H1 (cell line): ENCODE results near the gene BFSP2. TPM values are rescaled to one million over a fixed set of nuclear protein-coding genes. Genes with fewer than 3 reads are reported as not detected.

Source experiments
- CTCF ChIA-PET: fragments of 300-600 bp; sonication (Branson Sonifier 250); formaldehyde crosslinking; loops from one replicate; lab custom pipeline; 2021; ENCODE audit not compliant: partially characterized antibody; lab: Charles Lee
- POLR2A ChIA-PET: fragments of 300-600 bp; sonication (Branson Sonifier 250); formaldehyde crosslinking; loops from one replicate; lab custom pipeline; 2021; ENCODE audit warnings: inconsistent platforms; ENCODE audit not compliant: partially characterized antibody; lab: Charles Lee
- DNase-seq, 2 experiments: peaks; one replicate each; pipeline versions ENCODE4 v3.0.0 to v3.0.0-alpha.2; 2010 to 2022; ENCODE audit warnings: low spot score in 2 of 2, low read depth in 1 of 2, mixed read lengths in 1 of 2
- FAIRE-seq: peaks from 2 replicates; lab custom pipeline; 2011; peaks lifted over from hg19 to GRCh38; lab: Jason Lieb, UNC
- H2AFZ ChIP-seq: 2 replicates; pipeline ENCODE4 v1.8.1; 2012; ENCODE audit warnings: low read length, inconsistent platforms
- H2AK5ac ChIP-seq: 2 replicates; pipeline ENCODE4 v1.6.1; 2013; ENCODE audit warnings: low read depth, low read length
- H2BK120ac ChIP-seq: replicated peaks from 2 replicates; pipeline ENCODE3; 2013; ENCODE audit warnings: low read depth, low read length, inconsistent platforms
- H2BK12ac ChIP-seq: 2 replicates; pipeline ENCODE4 v1.6.1; 2013; ENCODE audit warnings: low read depth, low read length
- H2BK15ac ChIP-seq: 2 replicates; pipeline ENCODE4 v1.6.1; 2013; ENCODE audit warnings: low read length
- H2BK20ac ChIP-seq: 2 replicates; pipeline ENCODE4 v1.6.1; 2013; ENCODE audit warnings: low read length
- H2BK5ac ChIP-seq: 2 replicates; pipeline ENCODE4 v1.6.1; 2013; ENCODE audit warnings: low read depth, low read length
- H3K14ac ChIP-seq: 2 replicates; pipeline ENCODE4 v1.6.1; 2013; ENCODE audit warnings: inconsistent platforms; ENCODE audit not compliant: insufficient read length
- H3K18ac ChIP-seq: 2 replicates; pipeline ENCODE4 v1.6.1; 2013; ENCODE audit warnings: low read length; ENCODE audit errors: extremely low read depth
- H3K23ac ChIP-seq: 2 replicates; pipeline ENCODE4 v1.6.1; 2013; ENCODE audit warnings: inconsistent platforms; ENCODE audit not compliant: insufficient read length
- H3K23me2 ChIP-seq: 2 replicates; pipeline ENCODE4 v1.6.1; 2013; ENCODE audit warnings: low read depth, low read length
- H3K27ac ChIP-seq: 2 replicates; pipeline ENCODE4 v1.6.1; 2011; ENCODE audit warnings: low read depth, low read length, inconsistent platforms
- H3K27me3 ChIP-seq, 4 experiments: replicated peaks in 1 of 4; 1 replicate in 1 of 4; 2 replicates in 3 of 4; pipeline versions ENCODE4 v1.6.1 to v1.8.1; 2011 to 2013; ENCODE audit warnings: low read length in 3 of 4, mild to moderate bottlenecking in 3 of 4, inconsistent platforms in 2 of 4, mixed read lengths in 2 of 4, moderate library complexity in 1 of 4; ENCODE audit not compliant: control insufficient read depth in 3 of 4, insufficient read depth in 3 of 4; ENCODE audit errors: extremely low read depth in 1 of 4
- H3K36me3 ChIP-seq, 4 experiments: 2 replicates each; pipeline versions ENCODE4 v1.6.1 to v1.8.1; 2011 to 2013; ENCODE audit warnings: mild to moderate bottlenecking in 4 of 4, low read length in 3 of 4, moderate library complexity in 2 of 4, control low read depth in 1 of 4, inconsistent platforms in 1 of 4; ENCODE audit not compliant: insufficient read depth in 4 of 4, control insufficient read depth in 2 of 4
- H3K4ac ChIP-seq: replicated peaks from 2 replicates; pipeline ENCODE3; 2013; ENCODE audit warnings: low read length, low read depth, mixed read lengths, inconsistent platforms; ENCODE audit not compliant: insufficient read length
- H3K4me1 ChIP-seq, 4 experiments: replicated peaks in 1 of 4; 1 replicate in 1 of 4; 2 replicates in 3 of 4; pipeline versions ENCODE4 v1.6.1 to v1.8.1; 2011 to 2013; ENCODE audit warnings: low read length in 3 of 4, inconsistent platforms in 2 of 4, mixed read lengths in 1 of 4; ENCODE audit not compliant: insufficient read depth in 4 of 4, control insufficient read depth in 3 of 4
- H3K4me2 ChIP-seq, 2 experiments: 2 replicates each; pipeline versions ENCODE4 v1.6.1 to v1.8.1; 2011 to 2013; ENCODE audit warnings: low read depth in 2 of 2, low read length in 2 of 2, control low read depth in 1 of 2, inconsistent platforms in 1 of 2, mild to moderate bottlenecking in 1 of 2; ENCODE audit not compliant: insufficient read depth in 1 of 2
- H3K4me3 ChIP-seq, 4 experiments: fragments of 200-600, 300-600 bp in 1 of 4; sonication (generic), shearing (Covaris generic), sonication (Bioruptor Twin) in 1 of 4; 2 replicates each; pipeline versions ENCODE4 v1.5.1 to v1.8.1; 2011 to 2016; ENCODE audit warnings: low read length in 4 of 4, low read depth in 3 of 4, control low read depth in 2 of 4, inconsistent platforms in 2 of 4, mild to moderate bottlenecking in 2 of 4, mixed read lengths in 1 of 4, moderate library complexity in 1 of 4; ENCODE audit not compliant: insufficient read depth in 2 of 4; ENCODE audit errors: extremely low read depth in 1 of 4
- H3K56ac ChIP-seq: replicated peaks from 2 replicates; pipeline ENCODE3; 2013; ENCODE audit warnings: low read depth, mild to moderate bottlenecking, mixed read lengths, low read length, inconsistent platforms; ENCODE audit not compliant: insufficient read length
- H3K79me1 ChIP-seq: 2 replicates; pipeline ENCODE4 v1.6.1; 2013; ENCODE audit warnings: low read depth, low read length, control low read depth
- H3K79me2 ChIP-seq, 2 experiments: 2 replicates each; pipeline versions ENCODE4 v1.6.1 to v1.8.1; 2012 to 2013; ENCODE audit warnings: low read length in 2 of 2, mild to moderate bottlenecking in 2 of 2, inconsistent platforms in 1 of 2; ENCODE audit not compliant: insufficient read depth in 2 of 2, control insufficient read depth in 1 of 2
- H3K9ac ChIP-seq, 4 experiments: replicated peaks in 1 of 4; 1 replicate in 1 of 4; 2 replicates in 3 of 4; pipeline versions ENCODE4 v1.6.1 to v1.8.1; 2011 to 2013; ENCODE audit warnings: low read depth in 3 of 4, low read length in 3 of 4, control low read depth in 2 of 4, mild to moderate bottlenecking in 2 of 4, moderate library complexity in 2 of 4, inconsistent platforms in 1 of 4; ENCODE audit errors: extremely low read depth in 1 of 4
- H3K9me3 ChIP-seq, 2 experiments: 2 replicates each; pipeline versions ENCODE4 v1.6.1 to v1.8.1; 2012 to 2013; ENCODE audit warnings: mild to moderate bottlenecking in 2 of 2, moderate library complexity in 2 of 2, control low read depth in 1 of 2, inconsistent platforms in 1 of 2, low read depth in 1 of 2, low read length in 1 of 2, mixed read lengths in 1 of 2; ENCODE audit not compliant: insufficient read depth in 2 of 2
- H4K20me1 ChIP-seq, 2 experiments: replicated peaks in 1 of 2; 2 replicates each; pipeline versions ENCODE3 to v1.8.1; 2011 to 2013; ENCODE audit warnings: inconsistent platforms in 2 of 2, low read length in 2 of 2, mild to moderate bottlenecking in 1 of 2; ENCODE audit not compliant: insufficient read depth in 2 of 2, control insufficient read depth in 1 of 2
- H4K5ac ChIP-seq: 2 replicates; pipeline ENCODE4 v1.6.1; 2013; ENCODE audit warnings: low read length, low read depth, mixed read lengths, inconsistent platforms; ENCODE audit not compliant: insufficient read length
- H4K8ac ChIP-seq: 2 replicates; pipeline ENCODE4 v1.8.0; 2013; ENCODE audit warnings: mild to moderate bottlenecking, moderate library complexity, low read length, inconsistent platforms; ENCODE audit not compliant: insufficient read depth; ENCODE audit errors: extremely low read depth
- H4K91ac ChIP-seq: replicated peaks from 2 replicates; pipeline ENCODE3; 2013; ENCODE audit warnings: low read length, mixed read lengths, inconsistent platforms; ENCODE audit not compliant: insufficient read length
- WGBS, 2 experiments: shearing (Covaris generic) in 1 of 2; methylation state at CpG; one replicate each; pipeline versions ENCODE4 v1.1.6 to v1.1.7; 2013 to 2015; ENCODE audit warnings: low lambda C conversion rate in 2 of 2, mixed read lengths in 2 of 2, inconsistent platforms in 1 of 2, low coverage in 1 of 2, missing lambda C conversion rate in 1 of 2; ENCODE audit not compliant: insufficient replicate concordance in 2 of 2, insufficient coverage in 1 of 2, insufficient read length in 1 of 2; ENCODE audit errors: extremely low coverage in 1 of 2, missing lambda C conversion rate in 1 of 2; 5-methylcytosine and 5-hydroxymethylcytosine counted together
- polyA plus RNA-seq, 7 experiments: library from polyadenylated mRNA; depleted of rRNA in 3 of 7; stranded (reverse) in 5 of 7; unstranded in 2 of 7; fragments of >200 nt in 5 of 7; fragments of 200-250 nt in 2 of 7; gene quantifications; 1 replicate in 5 of 7; 2 replicates in 1 of 7; 4 replicates in 1 of 7; pipeline versions ENCODE4 v1.2.1 to v1.2.3, GENCODE V29; 2011 to 2013; ENCODE audit warnings: missing spikeins in 2 of 7, mixed read lengths in 2 of 7
- total RNA-seq: library from RNA; stranded (reverse); fragmentation: NEBNext Ultra II Directional; extraction: Animal tissue kit (Norgen Biotek cat#: 25700); gene quantifications from 2 replicates; pipeline ENCODE4 v1.2.1, GENCODE V29; 2021

Gene BFSP2
- total and polyA plus RNA-seq, 2 of the 8 experiments (the other 6 are each of a cell fraction or from before 2014, with no cell fraction given): not detected

GRCh38 chr3:133419151-133419909, 19.5 kb downstream of the BFSP2 start:
- ChIA-PET POLR2A (no interaction called here), CTCF (interaction anchor here (1.2 kb wide), 1 partner anchor 35 kb away, joined by 3 read pairs; no protein-coding TSS in a partner anchor)
- Histone ChIP-seq H2BK15ac (no peak overlapping the region), H3K27me3 (no peaks in the 10 kb centered on the region; a peak in 1 of 7 replicates), H3K4me1 (no peaks in the 10 kb centered on the region), H4K20me1 (no peaks in the 10 kb centered on the region), H3K4ac (no peak overlapping the region), H2BK120ac (no peak overlapping the region), H3K14ac (no peak overlapping the region), H3K4me3 (no peak overlapping the region), H3K4me2 (no peak overlapping the region), H4K91ac (no peak overlapping the region), H4K8ac (no peak overlapping the region), H2BK20ac (no peak overlapping the region), H3K27ac (no peak overlapping the region), H2BK12ac (no peak overlapping the region), H3K36me3 (no peaks in the 10 kb centered on the region), H3K23ac (no peak overlapping the region), H3K79me1 (no peaks in the 10 kb centered on the region), H3K9me3 (no peaks in the 10 kb centered on the region), H3K79me2 (no peaks in the 10 kb centered on the region), H2BK5ac (no peak overlapping the region), H3K56ac (no peak overlapping the region), H2AFZ (no peak overlapping the region), H3K18ac (no peak overlapping the region), H3K9ac (no peak overlapping the region), H3K23me2 (peaks cover 4% of the 10 kb centered on the region; the same call in 1 of the 2 replicates), H2AK5ac (no peak overlapping the region), H4K5ac (no peak overlapping the region)
- DNase-seq (no peak), FAIRE-seq (no peak)
- WGBS, 2 experiments: 90% methylated on average over 15 of the region's 15 CpGs; no CpG with 5 or more reads in 1 of the 2 experiments
